HepG2 (cell line): ENCODE measurements around the gene DOCK1. TPM values are rescaled to one million over a fixed set of nuclear protein-coding genes. Genes with fewer than 3 reads are reported as not detected.
A peak's percentile ranks its signal among the peaks of the same experiment; 100 is the strongest.

Experiments used
- ATAC-seq: fragments of 200-7000 bp; cut with Tn5 transposase; 3 replicates; pipeline ENCODE4 v1.9.1; 2020; ENCODE audit warnings: mild to moderate bottlenecking, moderate library complexity
- BruUV-seq: library from RNA; stranded (reverse); fragments of 400-500 nt; replicated peaks from 2 replicates; lab custom pipeline; 2021; lab: Mats Ljungman, UMichigan
- CTCF ChIA-PET: fragments of 300-600 bp; formaldehyde crosslinking; extraction: SDS; loops from one replicate; lab custom pipeline; 2021; ENCODE audit warnings: low total read pairs, inconsistent platforms, low intra/inter-chr PET ratio; lab: Yijun Ruan, JAX
- POLR2A ChIA-PET: fragments of 350-600 bp; sonication (Branson Sonifier 250); formaldehyde crosslinking; loops from one replicate; lab custom pipeline; 2020; ENCODE audit warnings: antibody characterized with exemption, inconsistent platforms; lab: Yijun Ruan, JAX
- DNase-seq: peaks from one replicate; pipeline ENCODE4 v3.0.0-alpha.2; 2015; ENCODE audit warnings: low spot score
- FAIRE-seq: peaks from 3 replicates; lab custom pipeline; 2011; peaks lifted over from hg19 to GRCh38; lab: Jason Lieb, UNC
- H2AFZ ChIP-seq: one replicate; pipeline ENCODE4 v1.6.1; 2011; ENCODE audit warnings: low read length, inconsistent platforms
- H3K27ac ChIP-seq: fragments of 300-600 bp; 3 replicates; pipeline ENCODE4 v1.8.0; 2011; ENCODE audit warnings: mixed run types, mild to moderate bottlenecking, mixed read lengths, low read length, inconsistent platforms; ENCODE audit not compliant: insufficient read depth; ENCODE audit errors: extremely low read length
- H3K27me3 ChIP-seq, 2 experiments: fragments of 200-600 bp in 1 of 2; 2 replicates in 1 of 2; 3 replicates in 1 of 2; pipeline versions ENCODE4 v1.6.0 to v1.8.0; 2011; ENCODE audit warnings: low read length in 2 of 2, mild to moderate bottlenecking in 2 of 2, moderate library complexity in 2 of 2, inconsistent platforms in 1 of 2; ENCODE audit not compliant: insufficient read depth in 2 of 2, control insufficient read depth in 1 of 2
- H3K36me3 ChIP-seq, 2 experiments: fragments of 200-600 bp in 1 of 2; replicated peaks in 1 of 2; 2 replicates in 1 of 2; 3 replicates in 1 of 2; pipeline versions ENCODE4 v1.5.1 to v1.8.0; 2011; ENCODE audit warnings: low read length in 2 of 2, inconsistent platforms in 1 of 2; ENCODE audit not compliant: insufficient read depth in 2 of 2, control insufficient read depth in 1 of 2
- H3K4me1 ChIP-seq: 2 replicates; pipeline ENCODE4 v1.5.1; 2012; ENCODE audit warnings: low read length, inconsistent platforms; ENCODE audit not compliant: insufficient read depth
- H3K4me2 ChIP-seq: 2 replicates; pipeline ENCODE4 v1.6.0; 2011; ENCODE audit warnings: low read depth, low read length, inconsistent platforms
- H3K4me3 ChIP-seq, 3 experiments: fragments of 200-600 bp in 1 of 3; sonication (generic), shearing (Covaris generic) in 1 of 3; replicated peaks in 1 of 3; 2 replicates each; pipeline ENCODE4 v1.5.1; 2011 to 2016; ENCODE audit warnings: low read length in 3 of 3, inconsistent platforms in 2 of 3, low read depth in 2 of 3, mild to moderate bottlenecking in 2 of 3, control low read depth in 1 of 3, mixed read lengths in 1 of 3; ENCODE audit not compliant: insufficient read depth in 1 of 3
- H3K79me2 ChIP-seq: one replicate; pipeline ENCODE4 v1.6.1; 2011; ENCODE audit warnings: low read length, inconsistent platforms; ENCODE audit not compliant: insufficient read depth
- H3K9ac ChIP-seq: 2 replicates; pipeline ENCODE4 v1.6.0; 2011; ENCODE audit warnings: mild to moderate bottlenecking, low read depth, low read length, inconsistent platforms; ENCODE audit not compliant: insufficient read depth
- H3K9me3 ChIP-seq: 2 replicates; pipeline ENCODE4 v1.5.1; 2012; ENCODE audit warnings: mild to moderate bottlenecking, low read length
- H4K20me1 ChIP-seq: 2 replicates; pipeline ENCODE4 v1.6.0; 2011; ENCODE audit warnings: inconsistent platforms, mild to moderate bottlenecking, low read length, moderate library complexity; ENCODE audit not compliant: insufficient read depth
- AKAP8 ChIP-seq: sonication (generic); formaldehyde crosslinking; IDR thresholded peaks from 2 replicates; pipeline ENCODE4 v1.5.1; 2020; ENCODE audit warnings: mild to moderate bottlenecking, missing genetic modification reagents
- BRD4 ChIP-seq: sonication (generic); formaldehyde crosslinking; IDR thresholded peaks from 2 replicates; pipeline ENCODE4 v1.4.0; 2020; ENCODE audit warnings: missing genetic modification reagents
- FOXK2 ChIP-seq: fragments of 450-650 bp; IDR thresholded peaks from 2 replicates; pipeline ENCODE4 v1.6.1; 2016
- PHF5A ChIP-seq: IDR thresholded peaks from one replicate; pipeline ENCODE4 v1.6.1; 2018; ENCODE audit warnings: low read depth, missing genetic modification reagents; ENCODE audit not compliant: unreplicated experiment
- PLSCR1 ChIP-seq: sonication (generic); formaldehyde crosslinking; IDR thresholded peaks from 2 replicates; pipeline ENCODE4 v1.5.0; 2020; ENCODE audit warnings: missing genetic modification reagents, mild to moderate bottlenecking, borderline replicate concordance
- PRDM15 ChIP-seq: sonication (generic); formaldehyde crosslinking; IDR thresholded peaks from 2 replicates; pipeline ENCODE4 v1.4.0; 2020; ENCODE audit warnings: missing genetic modification reagents
- PREB ChIP-seq: sonication (generic); formaldehyde crosslinking; IDR thresholded peaks from 2 replicates; pipeline ENCODE4 v1.4.0; 2020; ENCODE audit warnings: missing genetic modification reagents
- ZNF230 ChIP-seq: sonication (generic); formaldehyde crosslinking; IDR thresholded peaks from 2 replicates; pipeline ENCODE4 v1.4.0; 2020; ENCODE audit warnings: mild to moderate bottlenecking, missing genetic modification reagents
- ZNF263 ChIP-seq: sonication (generic); formaldehyde crosslinking; IDR thresholded peaks from 2 replicates; pipeline ENCODE4 v1.4.0; 2020; ENCODE audit warnings: missing genetic modification reagents
- ZNF552 ChIP-seq: sonication (generic); formaldehyde crosslinking; IDR thresholded peaks from 2 replicates; pipeline ENCODE4 v1.9.0; 2022; ENCODE audit warnings: missing genetic modification reagents, mild to moderate bottlenecking, borderline replicate concordance
- ZSCAN29 ChIP-seq: sonication (generic); formaldehyde crosslinking; conservative IDR thresholded peaks from 2 replicates; pipeline ENCODE4 v1.4.0; 2020; ENCODE audit warnings: mild to moderate bottlenecking, missing genetic modification reagents
- WGBS: methylation state at CpG from one replicate; pipeline ENCODE4 v1.1.6; 2017; ENCODE audit warnings: low lambda C conversion rate; 5-methylcytosine and 5-hydroxymethylcytosine counted together
- in situ Hi-C: cut with HindIII; loops from 2 replicates; pipeline ENCODE4 v1.10.0; 2017; ENCODE audit warnings: low pct_unique_long_range_greater_than_20kb; ENCODE audit not compliant: extremely low pct_ligation_motif_present
- intact Hi-C: fragments of 100-400 bp; cut with micrococcal nuclease; formaldehyde crosslinking; loops from one replicate; pipeline ENCODE4 v1.10.0; 2022; ENCODE audit not compliant: unreplicated experiment
- polyA plus RNA-seq, 8 experiments: library from polyadenylated mRNA; depleted of rRNA in 3 of 8; stranded (reverse) in 7 of 8; unstranded in 1 of 8; fragments of >200 nt; fragmentation: Illumina TruSeq in 4 of 8; extraction: Trizol in 4 of 8; gene quantifications; 2 replicates each; pipeline versions ENCODE4 v1.2.1 to v1.2.3, GENCODE V29; 2011 to 2016; ENCODE audit warnings: low read depth in 4 of 8, missing spikeins in 1 of 8, mixed read lengths in 1 of 8; ENCODE audit not compliant: insufficient read depth in 1 of 8
- total RNA-seq, 5 experiments: library from RNA; depleted of rRNA; stranded (reverse); fragments of >200 nt; fragmentation: Illumina TruSeq; extraction: Trizol; gene quantifications; 2 replicates each; pipeline ENCODE4 v1.2.3, GENCODE V29; 2016; ENCODE audit warnings: low read depth in 1 of 5

Gene DOCK1
- total and polyA plus RNA-seq, 2 of the 13 experiments (the other 11 are each of a cell fraction or from before 2014, with no cell fraction given): 8.3 to 25.5 TPM

- Histone ChIP-seq H3K9me3 (no peaks in the 10 kb centered on the region), H3K27me3 (no peaks in the 10 kb centered on the region), H3K4me3 (no peak overlapping the region), H4K20me1 (no peaks in the 10 kb centered on the region), H3K36me3 (no peaks in the 10 kb centered on the region), H3K27ac (no peak overlapping the region), H3K9ac (no peak overlapping the region), H3K4me1 (peaks cover 21% of the 10 kb centered on the region), H3K79me2 (peaks cover 11% of the 10 kb centered on the region), H3K4me2 (no peak overlapping the region), H2AFZ (no peak overlapping the region)
- no TSS peak for BruUV-seq
- ATAC-seq (no peak), DNase-seq (peak; percentile 9), FAIRE-seq (no peak)
- intact Hi-C loops (no loop called here), in situ Hi-C loops (no loop called here)
- ChIA-PET CTCF (no interaction called here), POLR2A (no interaction called here)
- TF ChIP-seq ZNF263 (CRISPR knock-in tag) (peak; percentile 75; the same call in 1 of the 2 replicates), ZNF230 (CRISPR knock-in tag) (no peak), PHF5A (no peak)
- WGBS: 81% methylated on average over 3 of the region's 3 CpGs
Observed at GRCh38 chr10:126902157-126902556, 3.1 kb upstream of the DOCK1 start.

- H3K27me3 ChIP-seq: no peaks in the 10 kb centered on the region
- intact Hi-C loops (no loop called here), in situ Hi-C loops (no loop called here)
- H2AFZ ChIP-seq: no peak overlapping the region
- ChIA-PET POLR2A (no interaction called here), CTCF (no interaction called here)
- no peak overlapping the region for H3K9ac ChIP-seq
- no peak for DNase-seq
- no peak for FAIRE-seq
- no peaks in the 10 kb centered on the region for H4K20me1 ChIP-seq
- no TSS peak for BruUV-seq
- peaks cover 25% of the 10 kb centered on the region for H3K4me1 ChIP-seq
- peaks cover 23% of the 10 kb centered on the region for H3K79me2 ChIP-seq
- H3K4me3 ChIP-seq: no peak overlapping the region
- peak overlapping the region; percentile 83; the same call in 1 of the 2 replicates for H3K4me2 ChIP-seq
- no peaks in the 10 kb centered on the region for H3K36me3 ChIP-seq
- H3K27ac ChIP-seq: no peak overlapping the region
- no peak for ATAC-seq
- 89% methylated on average over 12 of the region's 12 CpGs for WGBS
- no peaks in the 10 kb centered on the region for H3K9me3 ChIP-seq
- TF ChIP-seq PREB (CRISPR knock-in tag) (no peak), BRD4 (no peak), PLSCR1 (CRISPR knock-in tag) (no peak), AKAP8 (no peak), ZSCAN29 (CRISPR knock-in tag) (no peak), FOXK2 (no peak), ZNF552 (CRISPR knock-in tag) (no peak), PRDM15 (CRISPR knock-in tag) (no peak)
Observed at GRCh38 chr10:126903656-126904360, 1.4 kb upstream of the DOCK1 start.
